Activated CD4-positive, alpha-beta T cell treated with anti-CD3 and anti-CD28 coated beads, Interleukin-2, amount 10 ng/mL, durations not matched to agents 24 days and 14 days (primary cell): ENCODE data around the gene SCD5. TPM values are rescaled to one million over a fixed set of nuclear protein-coding genes. Genes with fewer than 3 reads are reported as not detected.

Experiments used
- DNase-seq: peaks from one replicate; pipeline ENCODE4 v3.0.0; 2022
- H3K27ac Mint-ChIP-seq: one replicate; pipeline ENCODE4 v1.8.0; 2022; ENCODE audit warnings: mild to moderate bottlenecking, mixed read lengths
- H3K27me3 Mint-ChIP-seq: one replicate; pipeline ENCODE4 v1.8.0; 2022; ENCODE audit warnings: mixed read lengths
- H3K36me3 Mint-ChIP-seq: one replicate; pipeline ENCODE4 v1.8.0; 2022; ENCODE audit warnings: low read depth, mild to moderate bottlenecking, mixed read lengths
- H3K4me1 Mint-ChIP-seq: one replicate; pipeline ENCODE4 v1.8.0; 2021; ENCODE audit warnings: mixed read lengths
- H3K4me3 Mint-ChIP-seq: one replicate; pipeline ENCODE4 v1.8.0; 2022; ENCODE audit warnings: mild to moderate bottlenecking, moderate library complexity, mixed read lengths
- H3K9me3 Mint-ChIP-seq: one replicate; pipeline ENCODE4 v1.8.0; 2021; ENCODE audit warnings: mixed read lengths
- intact Hi-C: fragments of 100-400 bp; cut with micrococcal nuclease; formaldehyde crosslinking; loops from one replicate; pipeline ENCODE4 v1.15.1; 2023
- total RNA-seq: library from RNA; stranded (reverse); gene quantifications from 2 replicates; pipeline ENCODE4 v1.2.3, GENCODE V29; 2022

SCD5 gene
- total RNA-seq, 1 donor from 2014 or later = 0.63 TPM

GRCh38 chr4:82650868-82651267, 147.7 kb downstream of the SCD5 start:
- intact Hi-C loops = no loop called here
- H3K9me3 Mint-ChIP-seq = no peaks in the 10 kb centered on the region
- H3K27me3 Mint-ChIP-seq = peaks cover 2% of the 10 kb centered on the region
- H3K36me3 Mint-ChIP-seq = no peaks in the 10 kb centered on the region
- no peak overlapping the region for H3K4me3 Mint-ChIP-seq
- DNase-seq = no peak
- no peak overlapping the region for H3K27ac Mint-ChIP-seq
- H3K4me1 Mint-ChIP-seq = no peaks in the 10 kb centered on the region

GRCh38 chr4:82648356-82648755, 150.2 kb downstream of the SCD5 start:
- intact Hi-C loops = no loop called here
- Mint-ChIP-seq H3K27ac (no peak overlapping the region), H3K4me3 (no peak overlapping the region)

GRCh38 chr4:82645936-82646565, 152.5 kb downstream of the SCD5 start:
- Mint-ChIP-seq H3K36me3 (no peaks in the 10 kb centered on the region), H3K27me3 (no peaks in the 10 kb centered on the region), H3K4me1 (no peaks in the 10 kb centered on the region), H3K9me3 (no peaks in the 10 kb centered on the region), H3K4me3 (no peak overlapping the region), H3K27ac (no peak overlapping the region)
- DNase-seq = no peak
- intact Hi-C loops = no loop called here

More at GRCh38 chr4:82648356-82648755, 150.2 kb downstream of the SCD5 start:
- Mint-ChIP-seq H3K36me3 (no peaks in the 10 kb centered on the region), H3K4me1 (no peaks in the 10 kb centered on the region), H3K9me3 (no peaks in the 10 kb centered on the region), H3K27me3 (no peaks in the 10 kb centered on the region)
- no peak for DNase-seq

GRCh38 chr4:82644734-82645126, 153.9 kb downstream of the SCD5 start:
- intact Hi-C loops = no loop called here
- Mint-ChIP-seq H3K4me3 (no peak overlapping the region), H3K36me3 (no peaks in the 10 kb centered on the region), H3K9me3 (no peaks in the 10 kb centered on the region), H3K4me1 (no peaks in the 10 kb centered on the region), H3K27ac (no peak overlapping the region), H3K27me3 (no peaks in the 10 kb centered on the region)
- DNase-seq = no peak

GRCh38 chr4:82643994-82644733, 154.4 kb downstream of the SCD5 start:
- H3K9me3 Mint-ChIP-seq = no peaks in the 10 kb centered on the region
- H3K36me3 Mint-ChIP-seq = no peaks in the 10 kb centered on the region
- intact Hi-C loops = no loop called here
- no peaks in the 10 kb centered on the region for H3K27me3 Mint-ChIP-seq
- no peak overlapping the region for H3K4me3 Mint-ChIP-seq
- DNase-seq = no peak
- no peaks in the 10 kb centered on the region for H3K4me1 Mint-ChIP-seq
- no peak overlapping the region for H3K27ac Mint-ChIP-seq

- H3K27me3 Mint-ChIP-seq = no peaks in the 10 kb centered on the region
- H3K9me3 Mint-ChIP-seq = no peaks in the 10 kb centered on the region
- DNase-seq = no peak
- H3K27ac Mint-ChIP-seq = no peak overlapping the region
- intact Hi-C loops = no loop called here
- H3K4me1 Mint-ChIP-seq = no peaks in the 10 kb centered on the region
- H3K4me3 Mint-ChIP-seq = no peak overlapping the region
- no peaks in the 10 kb centered on the region for H3K36me3 Mint-ChIP-seq
Measured at GRCh38 chr4:82642331-82642730, 156.3 kb downstream of the SCD5 start.

GRCh38 chr4:82640540-82640939, 158.1 kb downstream of the SCD5 start:
- Mint-ChIP-seq H3K27ac (no peak overlapping the region), H3K4me1 (no peaks in the 10 kb centered on the region), H3K36me3 (no peaks in the 10 kb centered on the region), H3K9me3 (no peaks in the 10 kb centered on the region), H3K27me3 (no peaks in the 10 kb centered on the region), H3K4me3 (no peak overlapping the region)
- intact Hi-C loops = no loop called here
- no peak for DNase-seq

- no peak for DNase-seq
- Mint-ChIP-seq H3K27me3 (no peaks in the 10 kb centered on the region), H3K4me3 (no peak overlapping the region), H3K27ac (no peak overlapping the region), H3K36me3 (no peaks in the 10 kb centered on the region), H3K4me1 (no peaks in the 10 kb centered on the region), H3K9me3 (no peaks in the 10 kb centered on the region)
- intact Hi-C loops = no loop called here
Measured at GRCh38 chr4:82639971-82640370, 158.6 kb downstream of the SCD5 start.

- Mint-ChIP-seq H3K4me1 (no peaks in the 10 kb centered on the region), H3K27ac (no peak overlapping the region), H3K4me3 (no peak overlapping the region), H3K9me3 (no peaks in the 10 kb centered on the region), H3K27me3 (no peaks in the 10 kb centered on the region), H3K36me3 (no peaks in the 10 kb centered on the region)
- no peak for DNase-seq
- intact Hi-C loops = no loop called here
Measured at GRCh38 chr4:82638479-82638878, 160.1 kb downstream of the SCD5 start.

- no peak for DNase-seq
- Mint-ChIP-seq H3K9me3 (no peaks in the 10 kb centered on the region), H3K4me3 (no peak overlapping the region), H3K4me1 (no peaks in the 10 kb centered on the region), H3K36me3 (no peaks in the 10 kb centered on the region), H3K27me3 (no peaks in the 10 kb centered on the region), H3K27ac (no peak overlapping the region)
- intact Hi-C loops = no loop called here
Measured at GRCh38 chr4:82630079-82630478, 168.5 kb downstream of the SCD5 start.

- intact Hi-C loops = no loop called here
- no peaks in the 10 kb centered on the region for H3K4me1 Mint-ChIP-seq
- no peaks in the 10 kb centered on the region for H3K9me3 Mint-ChIP-seq
- H3K27ac Mint-ChIP-seq = no peak overlapping the region
- no peak for DNase-seq
- no peaks in the 10 kb centered on the region for H3K36me3 Mint-ChIP-seq
- no peaks in the 10 kb centered on the region for H3K27me3 Mint-ChIP-seq
- no peak overlapping the region for H3K4me3 Mint-ChIP-seq
Measured at GRCh38 chr4:82629238-82630000, 169.2 kb downstream of the SCD5 start.

- no peaks in the 10 kb centered on the region for H3K36me3 Mint-ChIP-seq
- no peak overlapping the region for H3K4me3 Mint-ChIP-seq
- H3K27me3 Mint-ChIP-seq = no peaks in the 10 kb centered on the region
- DNase-seq = no peak
- no peaks in the 10 kb centered on the region for H3K9me3 Mint-ChIP-seq
- intact Hi-C loops = no loop called here
- H3K27ac Mint-ChIP-seq = no peak overlapping the region
- no peaks in the 10 kb centered on the region for H3K4me1 Mint-ChIP-seq
Measured at GRCh38 chr4:82626251-82626868, 172.2 kb downstream of the SCD5 start.

GRCh38 chr4:82624819-82625218, 173.8 kb downstream of the SCD5 start:
- Mint-ChIP-seq H3K27ac (no peak overlapping the region), H3K4me1 (no peaks in the 10 kb centered on the region), H3K27me3 (no peaks in the 10 kb centered on the region), H3K9me3 (no peaks in the 10 kb centered on the region), H3K36me3 (no peaks in the 10 kb centered on the region), H3K4me3 (no peak overlapping the region)
- no peak for DNase-seq
- intact Hi-C loops = no loop called here

- Mint-ChIP-seq H3K27ac (no peak overlapping the region), H3K27me3 (no peaks in the 10 kb centered on the region), H3K4me3 (no peak overlapping the region), H3K4me1 (no peaks in the 10 kb centered on the region), H3K36me3 (no peaks in the 10 kb centered on the region), H3K9me3 (no peaks in the 10 kb centered on the region)
- intact Hi-C loops = no loop called here
- DNase-seq = no peak
Measured at GRCh38 chr4:82623121-82623683, 175.4 kb downstream of the SCD5 start.
